ENCODE results near the gene EMC10. TPM values are rescaled to one million over a fixed set of nuclear protein-coding genes. Genes with fewer than 3 reads are reported as not detected.
A peak's percentile ranks its signal among the peaks of the same experiment; 100 is the strongest.

Gene EMC10
- total RNA-seq, 1 experiment from 2014 or later = 109 TPM

DNA sequence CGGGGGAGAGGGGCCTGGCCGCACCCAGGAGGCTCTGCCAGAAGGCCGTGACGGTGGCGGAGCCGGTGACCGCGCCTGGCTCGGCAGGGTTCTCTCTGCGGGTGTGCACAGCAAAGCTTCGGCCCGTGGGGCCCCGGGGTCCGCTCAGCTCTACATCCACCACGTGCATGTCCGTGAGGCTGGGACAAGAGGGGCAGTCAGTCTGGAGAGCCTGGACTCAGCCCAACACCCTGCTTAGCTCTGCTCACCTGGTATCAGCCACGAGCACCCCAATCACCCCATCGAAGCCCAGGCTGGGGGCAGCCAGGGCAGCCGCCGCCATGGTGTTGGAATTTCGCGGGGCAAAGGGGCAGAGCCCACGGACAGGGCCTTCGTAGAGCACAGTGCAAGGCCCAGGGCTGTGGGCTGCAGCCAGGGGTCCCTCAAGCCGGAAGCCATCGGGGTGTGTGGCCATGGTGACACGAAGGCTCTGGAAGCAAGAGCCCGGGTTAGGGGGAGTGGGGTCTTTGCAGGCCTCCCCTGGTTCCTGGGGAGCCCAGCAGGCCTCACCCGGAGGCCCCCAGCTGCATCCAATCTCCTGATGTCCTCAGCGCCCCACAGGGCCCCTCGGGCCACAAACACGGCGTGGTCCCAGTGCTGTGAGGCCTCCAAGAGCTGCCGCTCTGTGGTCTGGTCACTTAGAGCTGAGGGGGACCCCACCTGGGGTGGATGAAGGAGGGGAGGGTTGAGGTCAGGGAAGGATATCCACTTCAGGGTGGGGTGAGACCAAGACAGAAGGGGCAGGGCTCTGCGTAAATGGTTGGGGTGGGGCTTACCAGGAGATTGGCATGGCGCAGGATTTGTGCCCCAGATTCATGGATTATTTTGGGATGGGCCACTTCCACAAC is 36.0 kb downstream of the EMC10 start:
- Histone ChIP-seq H3K79me2 (ENCODE audit: insufficient read depth, low read length) (no peaks in the 10 kb centered on the region), H2BK20ac (ENCODE audit: low read depth, low read length, poor library complexity, severe bottlenecking) (no peak overlapping the region), H2BK12ac (ENCODE audit: insufficient read length, low read depth, low read length) (no peak overlapping the region), H3K14ac (ENCODE audit: insufficient read depth, low read length) (no peak overlapping the region), H3K27me3 (ENCODE audit: insufficient read depth, low read length) (peaks cover 2% of the 10 kb centered on the region; the same call in 1 of the 2 replicates), H3K4me2 (ENCODE audit: insufficient read depth, insufficient read length, low read length) (no peak overlapping the region), H3K4me1 (ENCODE audit: insufficient read depth, low read length) (no peaks in the 10 kb centered on the region), H3K18ac (ENCODE audit: insufficient read length, low read depth, low read length) (peak overlapping the region; percentile 9), H2BK15ac (ENCODE audit: low read depth, low read length) (no peak overlapping the region), H3K9me3 (ENCODE audit: control insufficient read depth, low read depth, low read length) (no peaks in the 10 kb centered on the region), H4K5ac (ENCODE audit: insufficient read length, low read depth, low read length) (no peak overlapping the region), H3K23me2 (ENCODE audit: insufficient read length, low read depth, low read length, poor library complexity, severe bottlenecking) (no peaks in the 10 kb centered on the region), H3K4ac (ENCODE audit: low read depth, low read length) (no peak overlapping the region), H2AFZ (ENCODE audit: low read length) (no peak overlapping the region), H2BK5ac (ENCODE audit: insufficient read length, low read length) (no peak overlapping the region), H3T11ph (ENCODE audit: low read length) (no peak overlapping the region), H4K20me1 (ENCODE audit: control insufficient read depth, insufficient read depth, insufficient read length) (no peaks in the 10 kb centered on the region), H3K23ac (ENCODE audit: insufficient read length, low read depth, low read length) (no peak overlapping the region), H2AK5ac (ENCODE audit: insufficient read length, low read length) (no peak overlapping the region), H4K8ac (replicated peaks; ENCODE audit: insufficient read length, low read depth, low read length) (no peak overlapping the region), H3K27ac (ENCODE audit: insufficient read length, low read depth, low read length) (no peak overlapping the region), H3K9ac (ENCODE audit: extremely low read depth, insufficient read length, low read length) (no peak overlapping the region), H4K91ac (ENCODE audit: insufficient read length, low read depth, low read length) (no peak overlapping the region), H2BK120ac (ENCODE audit: low read depth, low read length, poor library complexity, severe bottlenecking) (no peak overlapping the region), H3K56ac (ENCODE audit: insufficient read length, low read depth, low read length) (no peak overlapping the region), H3K79me1 (ENCODE audit: insufficient read depth, low read depth, low read length, poor library complexity, severe bottlenecking) (no peaks in the 10 kb centered on the region)
- DNase-seq = no peak
- peaks cover 55% of the 10 kb centered on the region for H3K27me3 Mint-ChIP-seq (ENCODE audit: low read depth)
- H3K27ac Mint-ChIP-seq = no peak overlapping the region; a peak in 1 of 7 replicates
- TF ChIP-seq, protein P1, sequence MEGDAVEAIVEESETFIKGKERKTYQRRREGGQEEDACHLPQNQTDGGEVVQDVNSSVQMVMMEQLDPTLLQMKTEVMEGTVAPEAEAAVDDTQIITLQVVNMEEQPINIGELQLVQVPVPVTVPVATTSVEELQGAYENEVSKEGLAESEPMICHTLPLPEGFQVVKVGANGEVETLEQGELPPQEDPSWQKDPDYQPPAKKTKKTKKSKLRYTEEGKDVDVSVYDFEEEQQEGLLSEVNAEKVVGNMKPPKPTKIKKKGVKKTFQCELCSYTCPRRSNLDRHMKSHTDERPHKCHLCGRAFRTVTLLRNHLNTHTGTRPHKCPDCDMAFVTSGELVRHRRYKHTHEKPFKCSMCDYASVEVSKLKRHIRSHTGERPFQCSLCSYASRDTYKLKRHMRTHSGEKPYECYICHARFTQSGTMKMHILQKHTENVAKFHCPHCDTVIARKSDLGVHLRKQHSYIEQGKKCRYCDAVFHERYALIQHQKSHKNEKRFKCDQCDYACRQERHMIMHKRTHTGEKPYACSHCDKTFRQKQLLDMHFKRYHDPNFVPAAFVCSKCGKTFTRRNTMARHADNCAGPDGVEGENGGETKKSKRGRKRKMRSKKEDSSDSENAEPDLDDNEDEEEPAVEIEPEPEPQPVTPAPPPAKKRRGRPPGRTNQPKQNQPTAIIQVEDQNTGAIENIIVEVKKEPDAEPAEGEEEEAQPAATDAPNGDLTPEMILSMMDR (conservative IDR thresholded peaks at IDR 0.05) = no peak
- H3K9me3 Mint-ChIP-seq = no peaks in the 10 kb centered on the region; a peak in 1 of 5 replicates
- peaks cover 7 to 27% of the 10 kb centered on the region in 2 experiments for H3K4me1 Mint-ChIP-seq
- no peak overlapping the region; a peak in 3 of 5 replicates for H3K4me3 Mint-ChIP-seq
- no CpG with 5 or more reads among the region's 36 CpGs for WGBS (ENCODE audit: extremely low coverage, insufficient read length, low lambda C conversion rate)
- H3K36me3 Mint-ChIP-seq (ENCODE audit: insufficient read depth in 1 of 3, low read depth in 3 of 3) = no peaks in the 10 kb centered on the region
